Smooth muscle cell of bladder (primary cell): ENCODE measurements around the gene CDYL. TPM values are rescaled to one million over a fixed set of nuclear protein-coding genes. Genes with fewer than 3 reads are reported as not detected.

Source experiments
- total RNA-seq: library from RNA; depleted of rRNA; stranded (reverse); fragments of >200 nt; gene quantifications from 2 replicates; pipeline ENCODE4 v1.2.3, GENCODE V29; 2014

The CDYL gene, protein sequence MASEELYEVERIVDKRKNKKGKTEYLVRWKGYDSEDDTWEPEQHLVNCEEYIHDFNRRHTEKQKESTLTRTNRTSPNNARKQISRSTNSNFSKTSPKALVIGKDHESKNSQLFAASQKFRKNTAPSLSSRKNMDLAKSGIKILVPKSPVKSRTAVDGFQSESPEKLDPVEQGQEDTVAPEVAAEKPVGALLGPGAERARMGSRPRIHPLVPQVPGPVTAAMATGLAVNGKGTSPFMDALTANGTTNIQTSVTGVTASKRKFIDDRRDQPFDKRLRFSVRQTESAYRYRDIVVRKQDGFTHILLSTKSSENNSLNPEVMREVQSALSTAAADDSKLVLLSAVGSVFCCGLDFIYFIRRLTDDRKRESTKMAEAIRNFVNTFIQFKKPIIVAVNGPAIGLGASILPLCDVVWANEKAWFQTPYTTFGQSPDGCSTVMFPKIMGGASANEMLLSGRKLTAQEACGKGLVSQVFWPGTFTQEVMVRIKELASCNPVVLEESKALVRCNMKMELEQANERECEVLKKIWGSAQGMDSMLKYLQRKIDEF
- total RNA-seq, result 49.5 and 51.3 TPM in 2 replicates

DNA sequence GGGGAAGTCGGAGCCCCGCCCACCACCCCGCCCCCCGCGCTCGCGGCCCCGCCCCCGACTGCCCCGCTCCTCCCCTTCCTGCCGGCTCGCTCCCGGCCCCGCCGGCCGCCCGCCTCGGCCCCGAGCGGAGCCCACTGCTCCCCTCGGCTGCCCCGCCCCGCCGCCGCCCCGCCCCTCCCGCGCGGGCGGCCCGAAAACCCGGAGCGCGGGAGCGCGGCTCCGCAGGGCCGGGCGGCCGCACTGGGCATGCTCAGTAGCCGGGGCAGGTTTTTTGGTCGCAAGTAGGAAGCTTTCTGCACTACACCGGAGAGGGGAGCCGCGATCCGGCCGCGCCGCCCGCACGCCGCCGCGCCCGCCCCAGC lies at the start of gene CDYL:
Gene CDYL, plus strand, starts transcription at position 274 of the 362 bp plus-strand sequence. CDS start 380 bp downstream, outside the sequence.

DNA sequence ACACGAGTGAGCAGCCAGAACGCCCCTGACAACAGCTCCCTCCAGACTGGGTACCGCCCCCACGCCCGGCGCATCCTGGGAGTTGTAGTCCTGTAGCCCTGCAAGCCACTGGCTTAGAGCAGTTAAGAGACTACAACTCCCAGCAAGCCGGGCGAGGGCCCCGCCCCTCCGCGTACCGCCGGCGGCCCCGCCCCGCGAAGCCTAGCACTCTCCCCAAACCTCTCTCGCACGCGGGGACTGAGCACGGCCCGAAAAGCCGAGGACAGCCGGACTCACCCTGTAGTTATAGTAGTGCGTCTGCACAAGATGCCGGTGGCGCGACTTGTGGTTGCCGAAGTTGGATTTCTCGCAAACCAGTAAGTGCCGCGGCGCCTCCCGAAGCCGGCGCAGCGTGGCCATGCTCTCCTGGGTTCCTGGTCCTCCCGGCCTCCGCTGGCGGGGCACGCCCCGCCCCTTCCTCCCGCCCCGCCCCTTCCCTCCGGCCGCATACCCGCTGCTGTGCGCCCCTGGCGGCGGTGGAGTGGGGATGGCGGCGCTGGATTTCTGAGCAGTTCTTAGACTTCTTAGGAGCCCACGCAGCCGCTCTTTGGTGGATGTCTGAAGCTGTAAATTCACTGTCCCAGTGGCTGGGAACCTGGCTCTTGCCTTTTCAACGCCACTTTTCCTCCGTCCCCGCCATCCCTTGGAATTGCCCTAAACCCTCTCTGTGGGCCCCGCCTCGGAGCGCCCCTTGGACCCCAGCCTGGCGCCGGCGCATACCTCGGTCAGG lies 227.6 kb downstream of the CDYL start, which contains the start of gene RPP40:
Gene RPP40, minus strand, starts transcription at position 434 of the 769 bp plus-strand sequence. Its CDS starts 35 bp downstream, at position 399.

Other genes with a start within 250 kb of the CDYL start
- gene RPP40, start 227.6 kb downstream of the CDYL start, total RNA-seq, result 9.2 and 11.8 TPM in 2 replicates